Thyroid gland (tissue), 4 donors: Measurements from ENCODE around the gene SCFD2.

Experiments
- POLR2A ChIP-seq, 2 donors: fragments of 450-650 bp; IDR thresholded peaks; one replicate each; pipeline ENCODE4 v1.6.1; 2017; ENCODE audit warnings: antibody characterized with exemption in 2 of 2, mild to moderate bottlenecking in 2 of 2, moderate library complexity in 1 of 2
- TF ChIP-seq, protein P1 (sequence below), 6 experiments: fragments of 200-600 bp in 3 of 6; fragments of 450-650 bp in 3 of 6; sonication (generic) in 3 of 6; IDR thresholded peaks; one replicate each; pipeline ENCODE4 v1.5.1; 2016 to 2019; ENCODE audit warnings: antibody characterized with exemption in 6 of 6, mild to moderate bottlenecking in 2 of 6, inconsistent platforms in 1 of 6, moderate library complexity in 1 of 6

DNA sequence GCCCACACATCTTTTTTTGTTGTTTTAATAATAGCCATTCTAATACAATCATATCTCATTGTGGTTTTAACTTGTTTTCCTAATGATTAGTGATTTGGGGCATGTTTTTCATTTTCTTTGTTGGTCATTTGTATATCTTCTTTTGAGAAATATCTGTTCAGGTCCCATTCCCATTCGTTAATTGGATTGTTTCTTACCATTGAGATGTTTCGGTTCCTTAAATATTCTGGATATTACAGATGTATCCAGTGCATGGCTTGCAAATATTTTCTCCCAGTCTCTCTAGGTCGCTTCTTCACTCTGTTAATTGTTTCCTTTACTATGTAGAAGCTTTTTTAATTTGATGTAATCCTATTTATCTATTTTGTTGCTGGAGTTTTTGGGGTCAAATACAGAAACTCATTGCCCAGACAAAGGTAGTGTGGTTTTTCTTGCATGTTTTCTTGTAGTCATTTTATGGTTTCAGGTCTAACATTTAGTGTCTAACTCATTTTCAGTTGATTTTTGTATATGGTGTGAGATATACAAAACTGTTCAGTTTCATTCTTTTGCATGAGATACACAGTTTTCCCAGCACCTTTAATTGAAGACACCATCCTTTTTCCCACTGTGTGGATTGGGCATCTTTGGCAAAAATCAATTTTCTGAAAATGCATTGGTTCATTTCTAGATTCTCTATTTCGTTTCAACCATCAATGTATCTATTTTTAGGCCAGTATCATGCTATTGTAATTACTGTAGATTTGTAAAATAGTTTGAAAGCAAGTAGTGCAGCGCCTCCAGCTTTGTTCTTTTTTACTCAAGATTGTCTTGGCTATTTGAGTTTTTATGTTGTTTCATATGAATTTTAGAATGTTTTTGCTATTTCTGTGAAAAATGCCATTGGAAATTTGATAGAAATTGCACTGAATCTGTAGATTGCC lies 195.9 kb downstream of the SCFD2 start:
- no peak for TF ChIP-seq POLR2A (IDR thresholded peaks at IDR 0.05)
- TF ChIP-seq, protein P1, sequence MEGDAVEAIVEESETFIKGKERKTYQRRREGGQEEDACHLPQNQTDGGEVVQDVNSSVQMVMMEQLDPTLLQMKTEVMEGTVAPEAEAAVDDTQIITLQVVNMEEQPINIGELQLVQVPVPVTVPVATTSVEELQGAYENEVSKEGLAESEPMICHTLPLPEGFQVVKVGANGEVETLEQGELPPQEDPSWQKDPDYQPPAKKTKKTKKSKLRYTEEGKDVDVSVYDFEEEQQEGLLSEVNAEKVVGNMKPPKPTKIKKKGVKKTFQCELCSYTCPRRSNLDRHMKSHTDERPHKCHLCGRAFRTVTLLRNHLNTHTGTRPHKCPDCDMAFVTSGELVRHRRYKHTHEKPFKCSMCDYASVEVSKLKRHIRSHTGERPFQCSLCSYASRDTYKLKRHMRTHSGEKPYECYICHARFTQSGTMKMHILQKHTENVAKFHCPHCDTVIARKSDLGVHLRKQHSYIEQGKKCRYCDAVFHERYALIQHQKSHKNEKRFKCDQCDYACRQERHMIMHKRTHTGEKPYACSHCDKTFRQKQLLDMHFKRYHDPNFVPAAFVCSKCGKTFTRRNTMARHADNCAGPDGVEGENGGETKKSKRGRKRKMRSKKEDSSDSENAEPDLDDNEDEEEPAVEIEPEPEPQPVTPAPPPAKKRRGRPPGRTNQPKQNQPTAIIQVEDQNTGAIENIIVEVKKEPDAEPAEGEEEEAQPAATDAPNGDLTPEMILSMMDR (IDR thresholded peaks at IDR 0.05): no peak
